GM18868 (cell line): ENCODE results near the gene PDLIM7.

Experiments used
- ATAC-seq: cut with Tn5 transposase; IDR thresholded peaks from one replicate; pipeline ENCODE4 v1.9.1; 2021; ENCODE audit warnings: mild to moderate bottlenecking, moderate library complexity; ENCODE audit not compliant: unreplicated experiment

The PDLIM7 gene

DNA sequence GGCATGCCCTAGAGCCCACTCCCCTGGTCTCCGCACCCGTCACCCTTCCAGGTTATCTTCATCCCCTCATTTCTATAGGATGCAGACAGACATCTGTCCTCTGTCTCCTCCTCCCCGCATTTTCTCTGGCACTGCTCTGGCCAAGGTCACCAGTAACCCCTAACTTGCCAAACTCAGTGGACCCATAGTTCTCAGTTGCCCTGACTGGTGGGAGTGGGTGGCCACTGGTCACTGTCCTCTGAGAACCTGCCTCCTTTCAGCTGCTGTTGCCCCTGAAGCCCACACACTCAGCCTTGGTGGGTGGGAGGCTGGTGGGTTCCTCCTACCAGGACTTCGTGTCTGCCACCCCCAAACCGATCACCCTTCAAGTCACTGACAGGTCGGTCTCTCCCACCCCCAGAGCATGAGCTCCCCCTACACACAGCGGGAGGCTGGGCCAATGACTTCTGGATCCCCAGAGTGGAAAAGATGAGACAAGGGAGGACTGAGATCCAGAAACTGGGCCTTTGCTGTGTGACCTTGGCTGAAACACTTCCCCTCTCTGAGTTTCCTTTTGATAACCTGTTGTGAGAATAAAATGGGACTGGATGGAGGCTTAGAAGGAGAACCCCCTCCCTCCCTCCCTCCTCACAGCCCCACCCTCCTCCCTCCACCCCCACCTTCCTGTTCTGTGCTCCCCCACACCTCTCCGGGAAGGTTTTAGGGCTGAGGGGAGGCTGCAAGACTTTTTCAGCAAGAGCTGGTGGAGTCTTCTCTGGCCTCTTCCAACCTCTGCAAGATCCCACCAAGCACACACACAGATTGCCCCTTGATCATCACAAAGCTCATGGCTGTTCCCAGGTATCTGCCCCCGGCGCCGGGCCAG, 21.6 kb downstream of the PDLIM7 start:
- no peak for ATAC-seq

- ATAC-seq = no peak
Measured at GRCh38 chr5:177474846-177475562, 22.4 kb downstream of the PDLIM7 start.

GRCh38 chr5:177474002-177474476, 23.4 kb downstream of the PDLIM7 start:
- no peak for ATAC-seq

GRCh38 chr5:177473443-177474001, 23.9 kb downstream of the PDLIM7 start, which contains the start of gene DBN1:
TSS of gene DBN1 (minus strand) at chr5:177473634. CDS start at chr5:177473521, 113 bp downstream.
- ATAC-seq = peak; percentile 65

GRCh38 chr5:177472460-177473442, 24.7 kb downstream of the PDLIM7 start:
- peak; percentile 52 for ATAC-seq

- ATAC-seq = no peak
Measured at GRCh38 chr5:177471610-177472356, 25.6 kb downstream of the PDLIM7 start.

GRCh38 chr5:177470759-177471536, 26.5 kb downstream of the PDLIM7 start:
- ATAC-seq = no peak

DNA sequence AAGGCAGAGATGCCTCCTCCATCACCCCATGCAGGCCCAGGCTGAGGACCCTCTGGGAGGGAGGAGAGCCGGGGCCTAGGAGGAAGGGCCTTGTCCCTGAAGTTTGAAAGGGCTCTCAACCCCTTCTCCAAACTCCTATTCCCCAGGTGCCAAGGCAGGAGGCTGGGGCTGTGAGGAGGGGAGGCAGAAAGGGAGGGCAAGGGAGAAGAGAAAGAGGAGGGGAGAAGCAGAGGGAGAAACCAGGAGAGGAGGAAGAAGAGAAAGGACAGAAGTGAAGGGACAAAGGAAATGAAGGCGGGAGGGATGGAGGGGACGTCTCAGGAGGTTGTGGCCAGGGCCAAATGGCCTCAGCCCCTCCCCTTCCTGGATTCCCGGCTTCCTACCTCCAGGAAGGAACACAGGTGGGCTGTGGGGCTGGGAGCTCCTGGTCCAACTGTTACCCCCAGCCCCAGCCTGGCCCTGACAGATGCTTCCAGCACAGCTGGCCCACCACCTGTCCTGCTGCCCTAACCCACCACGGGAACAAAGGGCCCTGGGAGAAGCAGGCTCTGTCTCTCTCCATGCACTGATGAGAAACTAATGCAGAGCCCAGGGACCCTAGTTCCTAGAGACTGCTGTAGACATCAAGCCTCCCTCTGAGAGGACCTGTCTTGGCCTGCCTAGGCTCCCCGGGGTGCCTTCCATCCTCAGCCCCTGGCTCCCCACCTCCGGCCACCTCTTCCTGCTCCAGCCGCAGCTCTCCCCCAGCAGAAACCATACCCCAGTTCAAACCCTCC, 27.5 kb downstream of the PDLIM7 start:
- ATAC-seq = no peak

DNA sequence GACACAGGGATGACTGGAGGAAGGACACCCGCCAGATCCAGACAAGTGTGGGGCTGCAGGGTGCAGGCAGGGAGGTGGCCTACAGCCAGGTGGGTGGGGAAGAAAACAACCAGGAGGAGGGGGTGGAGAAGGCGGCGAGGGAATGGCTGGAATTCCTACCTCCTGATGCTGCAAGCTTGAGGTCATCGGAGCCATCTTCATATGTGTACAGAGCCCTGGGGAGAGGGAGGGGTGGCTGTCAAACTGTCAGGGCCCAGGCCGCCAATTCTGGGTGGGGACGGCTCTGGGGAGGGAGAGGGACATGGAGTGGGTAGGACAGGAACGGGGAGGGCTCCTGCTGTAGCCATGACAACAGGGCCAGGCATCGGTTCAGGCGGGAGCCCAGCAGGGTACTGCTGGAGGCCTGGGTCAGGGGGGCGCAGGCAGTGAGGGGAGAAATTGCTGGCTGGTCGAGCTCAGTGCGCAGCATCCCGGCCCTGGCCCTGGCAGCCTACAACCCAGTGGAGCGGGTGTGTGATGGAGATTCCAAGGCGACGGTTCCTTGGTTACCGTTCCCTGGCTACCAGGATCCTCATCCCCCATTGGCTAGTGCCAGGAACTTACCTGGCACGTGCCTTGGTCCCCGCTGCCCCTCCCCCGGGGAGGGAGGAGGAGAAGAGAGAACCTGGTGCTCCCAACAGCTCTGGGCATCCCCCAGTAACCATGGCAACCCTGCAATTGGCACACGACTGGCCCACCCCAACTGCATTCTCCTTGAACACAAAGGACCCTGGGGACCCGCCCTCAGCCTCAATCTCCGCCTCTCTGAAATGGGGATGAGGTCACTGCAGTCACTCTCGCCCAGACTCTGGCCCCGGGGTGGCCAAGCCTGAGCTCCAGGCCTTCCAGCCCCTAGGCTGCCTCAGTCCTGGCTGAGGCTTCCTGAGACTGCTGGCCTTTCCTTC, 28.4 kb downstream of the PDLIM7 start:
- no peak for ATAC-seq

GRCh38 chr5:177468329-177468684, 29.1 kb downstream of the PDLIM7 start:
- ATAC-seq = no peak

- no peak for ATAC-seq
Measured at GRCh38 chr5:177467436-177467835, 30.0 kb downstream of the PDLIM7 start.

DNA sequence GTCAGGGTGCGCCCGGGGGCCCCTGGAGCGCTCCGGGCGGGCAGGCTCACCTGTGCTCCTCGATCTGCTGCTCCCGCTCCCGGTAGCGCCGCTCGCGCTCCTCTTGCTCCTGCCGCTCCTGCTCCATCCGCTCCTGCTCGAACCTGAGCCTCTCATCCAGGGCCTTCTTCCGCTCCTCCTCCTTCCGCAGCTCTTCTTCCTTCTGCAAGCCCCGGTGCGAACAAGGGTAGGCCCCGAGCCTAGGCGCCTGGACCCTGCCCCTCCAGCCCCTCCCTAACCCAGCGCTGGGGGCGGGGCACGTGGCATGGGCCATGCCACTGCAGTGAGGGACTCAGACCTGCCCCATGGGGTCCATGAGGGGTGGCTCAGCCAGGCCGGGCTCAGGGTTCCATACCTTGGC, 30.5 kb downstream of the PDLIM7 start:
- no peak for ATAC-seq

DNA sequence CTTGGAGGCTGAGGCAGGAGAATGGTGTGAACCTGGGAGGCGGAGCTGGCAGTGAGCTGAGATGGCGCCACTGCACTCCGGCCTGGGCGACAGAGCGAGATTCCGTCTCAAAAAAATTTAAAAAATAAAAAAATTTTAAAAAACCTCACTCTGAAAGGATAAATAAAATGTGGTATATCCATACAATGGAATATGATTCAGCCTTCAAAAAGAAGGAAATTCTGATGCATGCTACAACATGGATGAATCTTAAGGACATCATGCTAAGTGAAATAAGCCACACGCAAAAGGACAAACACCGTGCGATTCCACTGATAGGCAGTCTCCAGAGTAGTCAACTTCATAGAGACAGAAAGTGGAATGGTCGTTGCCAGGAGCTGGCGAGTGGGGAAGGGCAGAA, 32.4 kb downstream of the PDLIM7 start:
- ATAC-seq = no peak

DNA sequence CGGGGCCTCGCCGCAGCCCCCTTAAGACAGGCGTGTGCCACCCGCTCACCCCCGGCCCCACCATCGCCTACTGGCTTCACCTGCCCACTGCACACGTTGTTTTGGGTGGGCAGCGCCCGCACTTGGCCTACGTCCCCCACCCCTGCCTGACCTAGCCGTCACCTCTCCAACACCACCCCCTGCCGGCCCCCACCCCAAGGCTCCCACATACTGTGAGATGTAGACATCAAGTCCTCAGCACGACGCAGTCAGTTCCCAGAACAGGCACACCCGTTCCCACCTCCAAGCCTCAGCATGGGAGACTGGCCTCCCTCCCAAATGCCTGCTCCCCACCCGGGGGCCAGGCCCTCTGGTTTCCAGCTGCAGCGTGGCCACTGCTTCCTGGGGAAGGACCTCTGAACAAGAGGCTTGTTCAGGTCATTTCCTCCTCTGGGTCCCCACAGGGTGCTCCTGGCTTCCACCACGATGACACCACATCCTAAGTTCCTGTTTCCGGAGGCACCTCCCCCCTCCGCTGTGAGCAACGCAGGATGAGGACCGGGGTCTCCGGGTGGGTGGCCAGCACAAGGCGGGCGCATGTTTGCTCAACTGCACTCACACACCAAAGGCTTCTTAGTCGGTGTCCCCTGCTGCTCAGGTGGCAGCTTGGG, 35.3 kb downstream of the PDLIM7 start:
- no peak for ATAC-seq

GRCh38 chr5:177459819-177460628, 37.4 kb downstream of the PDLIM7 start:
- ATAC-seq = no peak

GRCh38 chr5:177459357-177459756, 38.0 kb downstream of the PDLIM7 start:
- no peak for ATAC-seq
